ENCODE measurements around the gene MLANA. TPM values are rescaled to one million over a fixed set of nuclear protein-coding genes. Genes with fewer than 3 reads are reported as not detected.

The MLANA gene
- total RNA-seq, 2 experiments from 2014 or later, result not detected

- Mint-ChIP-seq H3K9me3 (no peaks in the 10 kb centered on the region), H3K4me1 (ENCODE audit: low read depth) (no peaks in the 10 kb centered on the region), H3K27me3 (no peaks in the 10 kb centered on the region), H3K27ac (no peak overlapping the region), H3K4me3 (no peak overlapping the region), H3K36me3 (ENCODE audit: low read depth) (peaks cover 52% of the 10 kb centered on the region)
- Histone ChIP-seq H3K9me3 (ENCODE audit: control insufficient read depth in 1 of 2, insufficient read depth in 1 of 2, low read length in 2 of 2) (no peaks in the 10 kb centered on the region), H3K4me1 (ENCODE audit: insufficient read depth, low read length) (no peaks in the 10 kb centered on the region), H3K36me3 (ENCODE audit: insufficient read depth, low read length) (peaks cover 11% of the 10 kb centered on the region), H3K27ac (ENCODE audit: low read depth in 1 of 2, low read length in 2 of 2) (no peak overlapping the region), H3K4me3 (ENCODE audit: low read length) (no peak overlapping the region), H3K27me3 (ENCODE audit: control insufficient read depth in 1 of 2, insufficient read depth in 2 of 2, low read length in 2 of 2) (no peaks in the 10 kb centered on the region)
- intact Hi-C loops (cut with DNase I, micrococcal nuclease), result no loop called here
- ATAC-seq (ENCODE audit: poor library complexity) (no peak), DNase-seq (peak in 1 of 14 experiments; percentile 6)
- POLR2A ChIA-PET, result no interaction called here
- CTCF ChIA-PET, result no interaction called here
- TF ChIP-seq, protein P1, sequence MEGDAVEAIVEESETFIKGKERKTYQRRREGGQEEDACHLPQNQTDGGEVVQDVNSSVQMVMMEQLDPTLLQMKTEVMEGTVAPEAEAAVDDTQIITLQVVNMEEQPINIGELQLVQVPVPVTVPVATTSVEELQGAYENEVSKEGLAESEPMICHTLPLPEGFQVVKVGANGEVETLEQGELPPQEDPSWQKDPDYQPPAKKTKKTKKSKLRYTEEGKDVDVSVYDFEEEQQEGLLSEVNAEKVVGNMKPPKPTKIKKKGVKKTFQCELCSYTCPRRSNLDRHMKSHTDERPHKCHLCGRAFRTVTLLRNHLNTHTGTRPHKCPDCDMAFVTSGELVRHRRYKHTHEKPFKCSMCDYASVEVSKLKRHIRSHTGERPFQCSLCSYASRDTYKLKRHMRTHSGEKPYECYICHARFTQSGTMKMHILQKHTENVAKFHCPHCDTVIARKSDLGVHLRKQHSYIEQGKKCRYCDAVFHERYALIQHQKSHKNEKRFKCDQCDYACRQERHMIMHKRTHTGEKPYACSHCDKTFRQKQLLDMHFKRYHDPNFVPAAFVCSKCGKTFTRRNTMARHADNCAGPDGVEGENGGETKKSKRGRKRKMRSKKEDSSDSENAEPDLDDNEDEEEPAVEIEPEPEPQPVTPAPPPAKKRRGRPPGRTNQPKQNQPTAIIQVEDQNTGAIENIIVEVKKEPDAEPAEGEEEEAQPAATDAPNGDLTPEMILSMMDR (IDR thresholded peaks at IDR 0.05), result peak; percentile 28
Measured at GRCh38 chr9:5899292-5899691, 8.6 kb downstream of the MLANA start.

DNA sequence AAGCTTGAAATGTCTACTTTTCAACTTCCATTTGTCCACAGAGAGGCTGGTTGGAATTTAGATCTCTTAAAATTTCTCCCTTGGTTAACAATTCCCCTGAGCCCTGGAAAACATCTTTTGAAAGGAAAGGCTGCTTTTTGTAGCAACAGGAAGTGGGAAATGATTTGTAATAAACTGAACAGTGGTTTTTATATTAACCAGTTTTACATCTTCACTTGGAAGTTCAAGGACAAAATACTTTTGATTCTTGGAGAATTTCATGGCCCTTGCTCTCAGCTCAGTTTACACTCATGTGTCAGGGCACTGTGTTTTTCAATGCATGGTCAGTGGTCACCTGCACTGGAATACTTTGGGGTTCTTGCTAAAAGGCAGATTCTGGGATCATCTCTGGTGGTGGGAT lies 9.9 kb downstream of the MLANA start:
- intact Hi-C loops (cut with DNase I, micrococcal nuclease), result no loop called here
- Histone ChIP-seq H3K4me3 (ENCODE audit: low read length) (no peak overlapping the region), H3K36me3 (ENCODE audit: insufficient read depth, low read length) (peaks cover 20% of the 10 kb centered on the region), H3K27me3 (ENCODE audit: control insufficient read depth in 1 of 2, insufficient read depth in 2 of 2, low read length in 2 of 2) (no peaks in the 10 kb centered on the region), H3K27ac (ENCODE audit: low read depth in 1 of 2, low read length in 2 of 2) (no peak overlapping the region), H3K4me1 (ENCODE audit: insufficient read depth, low read length) (no peaks in the 10 kb centered on the region), H3K9me3 (ENCODE audit: control insufficient read depth in 1 of 2, insufficient read depth in 1 of 2, low read length in 2 of 2) (no peaks in the 10 kb centered on the region)
- H3K27me3 Mint-ChIP-seq, result no peaks in the 10 kb centered on the region
- ChIA-PET CTCF (no interaction called here), POLR2A (no interaction called here)
- H3K9me3 Mint-ChIP-seq, result no peaks in the 10 kb centered on the region
- DNase-seq, result no peak
- H3K36me3 Mint-ChIP-seq (ENCODE audit: low read depth), result peaks cover 62% of the 10 kb centered on the region
- H3K27ac Mint-ChIP-seq, result no peak overlapping the region
- no peak overlapping the region for H3K4me3 Mint-ChIP-seq
- no peaks in the 10 kb centered on the region for H3K4me1 Mint-ChIP-seq (ENCODE audit: low read depth)
- TF ChIP-seq, protein P1 (IDR thresholded peaks at IDR 0.05), result no peak
- ATAC-seq (ENCODE audit: poor library complexity), result no peak

GRCh38 chr9:5902377-5902776 lies 11.7 kb downstream of the MLANA start:
- peaks cover 20% of the 10 kb centered on the region for H3K36me3 ChIP-seq (ENCODE audit: insufficient read depth, low read length)
- peaks cover 67% of the 10 kb centered on the region for H3K36me3 Mint-ChIP-seq (ENCODE audit: low read depth)
- H3K9me3 Mint-ChIP-seq, result no peaks in the 10 kb centered on the region
- ChIA-PET CTCF (no interaction called here), POLR2A (interaction anchor here (0.6 kb wide), 1 partner anchor 848 kb away, joined by 3 read pairs; no protein-coding TSS in a partner anchor)
- H3K4me1 ChIP-seq (ENCODE audit: insufficient read depth, low read length), result no peaks in the 10 kb centered on the region
- no peaks in the 10 kb centered on the region for H3K9me3 ChIP-seq (ENCODE audit: control insufficient read depth in 1 of 2, insufficient read depth in 1 of 2, low read length in 2 of 2)
- TF ChIP-seq, protein P1 (IDR thresholded peaks at IDR 0.05), result no peak
- no peaks in the 10 kb centered on the region for H3K4me1 Mint-ChIP-seq (ENCODE audit: low read depth)
- H3K4me3 ChIP-seq (ENCODE audit: low read length), result no peak overlapping the region
- DNase-seq (no peak), ATAC-seq (ENCODE audit: poor library complexity) (no peak)
- no peak overlapping the region for H3K27ac Mint-ChIP-seq
- no peak overlapping the region for H3K27ac ChIP-seq (ENCODE audit: low read depth in 1 of 2, low read length in 2 of 2)
- no peaks in the 10 kb centered on the region for H3K27me3 ChIP-seq (ENCODE audit: control insufficient read depth in 1 of 2, insufficient read depth in 2 of 2, low read length in 2 of 2)
- H3K4me3 Mint-ChIP-seq, result no peak overlapping the region
- H3K27me3 Mint-ChIP-seq, result no peaks in the 10 kb centered on the region
- intact Hi-C loops (cut with DNase I, micrococcal nuclease), result loop anchor here in 1 of 2 experiments (2.0 kb wide), 1 partner anchor 104 kb away; no protein-coding TSS in a partner anchor
